ENCODE measurements around the gene DENND1B.

- TF ChIP-seq CTCF (conservative IDR thresholded peaks at IDR 0.05): no peak
- TF ChIP-seq EZH2 (IDR thresholded peaks at IDR 0.05; ENCODE audit: low read depth): no peak
These were observed 11.0 kb upstream of the DENND1B start for GRCh38 chr1:197786280-197786679.
